Measurements from ENCODE around the gene KLK13. TPM values are rescaled to one million over a fixed set of nuclear protein-coding genes. Genes with fewer than 3 reads are reported as not detected.

KLK13 gene
- total and polyA plus RNA-seq, 2 experiments from 2014 or later: 0.25 TPM; not detected in 1

DNA sequence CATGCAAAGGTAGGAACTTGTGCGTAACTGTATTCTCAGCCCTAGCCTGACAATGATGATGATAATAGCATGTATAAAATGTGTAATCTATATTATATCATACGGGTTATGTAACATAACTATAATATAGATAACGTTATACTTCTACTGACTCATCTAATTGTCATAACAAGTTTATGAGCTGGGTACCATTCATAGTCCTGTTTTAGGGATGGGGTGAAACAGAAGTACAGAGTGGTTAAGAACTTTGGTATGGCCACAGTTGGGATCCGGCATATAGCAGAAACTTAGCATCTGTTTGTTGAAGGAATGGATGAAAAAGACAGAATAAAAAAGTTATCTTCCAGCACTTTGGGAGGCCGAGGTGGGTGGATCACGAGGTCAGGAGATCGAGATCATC lies 38.1 kb upstream of the KLK13 start:
- no peaks in the 10 kb centered on the region for H3K4me1 ChIP-seq (ENCODE audit: insufficient read depth)
- no peaks in the 10 kb centered on the region for H3K9me2 ChIP-seq (ENCODE audit: insufficient read depth)
- in situ Hi-C loops (cut with MboI): no loop called here
- H4K20me1 ChIP-seq (ENCODE audit: insufficient read depth): no peaks in the 10 kb centered on the region
- no peaks in the 10 kb centered on the region for H3K27me3 ChIP-seq (replicated peaks; ENCODE audit: insufficient read depth)
- no peak overlapping the region for H3K4me2 ChIP-seq (ENCODE audit: unreplicated experiment)
- 90 to 93% methylated on average over 7 of the region's 7 CpGs for WGBS, 2 experiments (ENCODE audit: low coverage in 1 of 2, low lambda C conversion rate in 2 of 2, missing lambda C conversion rate in 2 of 2)
- no peaks in the 10 kb centered on the region for H3F3A ChIP-seq (ENCODE audit: insufficient read depth)
- H3K9ac ChIP-seq: no peak overlapping the region
- no peaks in the 10 kb centered on the region for H3K9me3 ChIP-seq (ENCODE audit: low read depth)
- no peak overlapping the region for H3K4me3 ChIP-seq
- H3K27ac ChIP-seq: no peak overlapping the region
- H3K36me3 ChIP-seq (ENCODE audit: low read depth): peaks cover 5% of the 10 kb centered on the region; the same call in 1 of the 2 replicates
- no peak overlapping the region for H2AFZ ChIP-seq
- peaks cover 69% of the 10 kb centered on the region for H3K79me2 ChIP-seq (ENCODE audit: insufficient read depth)
- DNase-seq: no peak
- no peak for TF ChIP-seq EZH2phosphoT487 (IDR thresholded peaks at IDR 0.05; ENCODE audit: insufficient read depth, low read depth)
- no peak for TF ChIP-seq EZH2 (IDR thresholded peaks at IDR 0.05; ENCODE audit: insufficient read depth, poor library complexity, severe bottlenecking)

DNA sequence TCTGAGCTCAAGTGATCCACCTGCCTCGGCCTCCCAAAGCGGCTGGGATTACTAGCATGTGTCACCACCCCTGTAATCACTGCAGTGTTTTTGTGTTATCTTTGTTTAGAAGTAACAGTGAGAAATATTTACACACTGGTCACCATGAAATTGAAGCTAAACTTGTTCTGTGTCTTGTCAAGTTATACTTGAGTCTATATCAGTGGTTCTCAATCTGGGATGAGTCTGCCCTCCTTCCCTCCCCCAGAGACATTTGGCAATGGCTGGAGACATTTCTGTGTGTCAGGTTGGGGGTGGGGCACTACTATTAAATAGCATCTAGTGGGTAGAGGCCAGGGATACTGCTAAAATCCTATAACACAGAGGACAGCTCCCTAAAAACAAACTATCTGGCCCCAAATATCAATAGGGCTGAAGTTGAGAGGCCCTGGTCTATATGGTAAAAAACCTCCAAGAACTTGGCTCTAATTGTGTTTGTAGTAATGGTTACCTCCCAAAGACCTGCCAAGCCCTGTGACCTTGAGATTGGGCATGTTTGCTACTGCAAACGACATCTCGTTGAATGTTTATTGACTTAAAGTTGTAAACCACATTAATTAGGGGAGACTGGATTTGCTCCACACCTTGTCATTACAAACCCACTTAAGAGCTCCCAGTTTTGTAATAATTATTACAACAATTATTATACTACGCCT lies 36.4 kb upstream of the KLK13 start:
- no peaks in the 10 kb centered on the region for H3K9me3 ChIP-seq (ENCODE audit: low read depth)
- H3K4me2 ChIP-seq (ENCODE audit: unreplicated experiment): no peak overlapping the region
- peaks cover 52% of the 10 kb centered on the region for H3K79me2 ChIP-seq (ENCODE audit: insufficient read depth)
- WGBS, 2 experiments (ENCODE audit: low coverage in 1 of 2, low lambda C conversion rate in 2 of 2, missing lambda C conversion rate in 2 of 2): 94 to 98% methylated on average over 5 of the region's 5 CpGs
- H4K20me1 ChIP-seq (ENCODE audit: insufficient read depth): no peaks in the 10 kb centered on the region
- H3K4me3 ChIP-seq: no peak overlapping the region
- H3K9me2 ChIP-seq (ENCODE audit: insufficient read depth): no peaks in the 10 kb centered on the region
- in situ Hi-C loops (cut with MboI): no loop called here
- no peak overlapping the region for H3K9ac ChIP-seq
- TF ChIP-seq EZH2phosphoT487 (IDR thresholded peaks at IDR 0.05; ENCODE audit: insufficient read depth, low read depth): no peak
- TF ChIP-seq EZH2 (IDR thresholded peaks at IDR 0.05; ENCODE audit: insufficient read depth, poor library complexity, severe bottlenecking): no peak
- no peak overlapping the region for H3K27ac ChIP-seq
- H3K27me3 ChIP-seq (replicated peaks; ENCODE audit: insufficient read depth): no peaks in the 10 kb centered on the region
- H2AFZ ChIP-seq: no peak overlapping the region
- peak; percentile 52 for DNase-seq
- peaks cover 5% of the 10 kb centered on the region; the same call in 1 of the 2 replicates for H3K36me3 ChIP-seq (ENCODE audit: low read depth)
- H3F3A ChIP-seq (ENCODE audit: insufficient read depth): no peaks in the 10 kb centered on the region
- no peaks in the 10 kb centered on the region for H3K4me1 ChIP-seq (ENCODE audit: insufficient read depth)

DNA sequence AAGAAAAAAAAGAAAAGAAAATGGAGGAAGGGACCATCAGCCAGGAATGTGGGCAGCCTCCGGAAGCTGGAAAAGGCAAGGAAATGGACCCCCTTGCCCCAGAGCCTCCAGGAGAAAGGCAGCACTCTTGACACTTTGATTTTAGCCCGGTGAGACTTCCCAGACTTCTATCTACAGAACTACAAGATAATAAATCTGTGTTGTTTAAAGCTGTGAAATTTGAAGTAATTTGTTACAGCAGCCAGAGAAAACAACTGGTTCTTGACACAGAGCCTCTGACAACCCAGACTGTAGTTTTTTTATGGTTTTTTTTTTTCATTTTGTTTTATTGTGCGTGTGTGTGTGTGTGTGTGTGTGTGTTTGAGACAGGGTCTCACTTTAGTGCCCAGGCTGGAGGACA lies 35.7 kb upstream of the KLK13 start:
- Histone ChIP-seq H3K4me2 (ENCODE audit: unreplicated experiment) (no peak overlapping the region), H3F3A (ENCODE audit: insufficient read depth) (no peaks in the 10 kb centered on the region), H4K20me1 (ENCODE audit: insufficient read depth) (no peaks in the 10 kb centered on the region), H3K9ac (no peak overlapping the region), H3K4me1 (ENCODE audit: insufficient read depth) (no peaks in the 10 kb centered on the region), H3K4me3 (no peak overlapping the region), H3K9me3 (ENCODE audit: low read depth) (no peaks in the 10 kb centered on the region), H3K9me2 (ENCODE audit: insufficient read depth) (no peaks in the 10 kb centered on the region), H3K27ac (no peak overlapping the region), H3K79me2 (ENCODE audit: insufficient read depth) (peaks cover 45% of the 10 kb centered on the region), H3K27me3 (replicated peaks; ENCODE audit: insufficient read depth) (no peaks in the 10 kb centered on the region), H3K36me3 (ENCODE audit: low read depth) (peaks cover 5% of the 10 kb centered on the region; the same call in 1 of the 2 replicates), H2AFZ (no peak overlapping the region)
- TF ChIP-seq EZH2phosphoT487 (IDR thresholded peaks at IDR 0.05; ENCODE audit: insufficient read depth, low read depth): no peak
- no peak for TF ChIP-seq EZH2 (IDR thresholded peaks at IDR 0.05; ENCODE audit: insufficient read depth, poor library complexity, severe bottlenecking)
- DNase-seq: no peak
- in situ Hi-C loops (cut with MboI): no loop called here
- WGBS, 2 experiments (ENCODE audit: low coverage in 1 of 2, low lambda C conversion rate in 2 of 2, missing lambda C conversion rate in 2 of 2): 53 to 61% methylated on average over 3 of the region's 3 CpGs

DNA sequence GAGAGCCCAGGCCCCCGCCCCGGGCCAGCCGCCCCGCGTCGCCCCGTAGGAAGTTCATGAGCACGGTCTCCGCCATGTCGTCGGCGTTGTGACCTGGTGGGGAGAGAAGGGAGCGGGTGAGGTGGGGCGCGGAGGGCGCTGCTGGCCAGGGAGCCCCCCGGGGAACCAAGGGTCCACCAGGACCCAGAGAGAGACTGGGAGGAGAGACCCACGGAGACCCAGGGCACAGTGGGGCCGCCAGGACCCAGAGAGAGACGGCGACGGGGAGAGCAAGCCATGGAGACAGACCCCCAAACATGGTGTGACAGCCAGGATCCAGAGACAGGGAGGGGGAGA lies 34.1 kb upstream of the KLK13 start:
- Histone ChIP-seq H3K36me3 (ENCODE audit: low read depth) (peaks cover 5% of the 10 kb centered on the region; the same call in 1 of the 2 replicates), H3K79me2 (ENCODE audit: insufficient read depth) (peaks cover 36% of the 10 kb centered on the region), H3F3A (ENCODE audit: insufficient read depth) (no peaks in the 10 kb centered on the region), H3K9me3 (ENCODE audit: low read depth) (no peaks in the 10 kb centered on the region), H3K27ac (no peak overlapping the region), H3K4me3 (no peak overlapping the region), H3K9me2 (ENCODE audit: insufficient read depth) (no peaks in the 10 kb centered on the region), H3K27me3 (replicated peaks; ENCODE audit: insufficient read depth) (no peaks in the 10 kb centered on the region), H4K20me1 (ENCODE audit: insufficient read depth) (no peaks in the 10 kb centered on the region), H3K9ac (no peak overlapping the region), H3K4me1 (ENCODE audit: insufficient read depth) (no peaks in the 10 kb centered on the region), H2AFZ (no peak overlapping the region), H3K4me2 (ENCODE audit: unreplicated experiment) (no peak overlapping the region)
- no peak for TF ChIP-seq EZH2phosphoT487 (IDR thresholded peaks at IDR 0.05; ENCODE audit: insufficient read depth, low read depth)
- no peak for TF ChIP-seq EZH2 (IDR thresholded peaks at IDR 0.05; ENCODE audit: insufficient read depth, poor library complexity, severe bottlenecking)
- in situ Hi-C loops (cut with MboI): no loop called here
- DNase-seq: no peak
- 89 to 90% methylated on average over 12 to 22 of the region's 22 CpGs for WGBS, 2 experiments (ENCODE audit: low coverage in 1 of 2, low lambda C conversion rate in 2 of 2, missing lambda C conversion rate in 2 of 2)
